GM13977 (cell line): Measurements from ENCODE around the gene DNAJC11.
"Not testable (repeated sequence)": the region's sequence is repeated elsewhere in the genome, so short reads cannot be mapped to it uniquely, and the experiment has no call there.

Experiments used
- DNase-seq: peaks from one replicate; pipeline ENCODE4 v3.0.0; 2012; ENCODE audit warnings: low spot score
- CTCF ChIP-seq: IDR thresholded peaks from 2 replicates; pipeline ENCODE4 v1.5.1; 2012; ENCODE audit warnings: mild to moderate bottlenecking, control low read depth; ENCODE audit not compliant: insufficient read depth; ENCODE audit errors: extremely low read depth, missing control alignments
- in situ Hi-C: fragments of 300-500 bp; cut with MboI; formaldehyde crosslinking; loops from one replicate; pipeline ENCODE4 v1.12.0; 2022; ENCODE audit warnings: low sequenced_read_pairs, low pct_unique_long_range_greater_than_20kb, mixed read lengths, inconsistent platforms; ENCODE audit not compliant: unreplicated experiment

Gene DNAJC11

GRCh38 chr1:6700853-6701436 is 671 bp downstream of the DNAJC11 start:
- DNase-seq: no peak
- in situ Hi-C loops: loop anchor here (25.0 kb wide), 2 partner anchors 361 to 511 kb away; no protein-coding TSS in a partner anchor
- TF ChIP-seq CTCF: no peak

GRCh38 chr1:6699915-6700314 is 1.7 kb downstream of the DNAJC11 start:
- in situ Hi-C loops: loop anchor here (25.0 kb wide), 2 partner anchors 362 to 512 kb away; no protein-coding TSS in a partner anchor
- DNase-seq: not testable (repeated sequence)

GRCh38 chr1:6695868-6696267 is 5.7 kb downstream of the DNAJC11 start:
- in situ Hi-C loops: no loop called here
- no peak for TF ChIP-seq CTCF
- no peak for DNase-seq

- in situ Hi-C loops: no loop called here
- no peak for TF ChIP-seq CTCF
- DNase-seq: no peak
Measured at GRCh38 chr1:6694121-6694713, 7.4 kb downstream of the DNAJC11 start.

GRCh38 chr1:6692956-6693355 is 8.7 kb downstream of the DNAJC11 start:
- DNase-seq: no peak
- no peak for TF ChIP-seq CTCF
- in situ Hi-C loops: no loop called here

GRCh38 chr1:6691507-6691906 is 10.1 kb downstream of the DNAJC11 start:
- no peak for TF ChIP-seq CTCF
- in situ Hi-C loops: no loop called here

GRCh38 chr1:6690186-6690585 is 11.4 kb downstream of the DNAJC11 start:
- no peak for TF ChIP-seq CTCF
- in situ Hi-C loops: no loop called here

More at GRCh38 chr1:6691507-6691906, 10.1 kb downstream of the DNAJC11 start:
- DNase-seq: no peak

More at GRCh38 chr1:6690186-6690585, 11.4 kb downstream of the DNAJC11 start:
- DNase-seq: no peak
